Thoracic aorta (tissue), 2 donors: ENCODE results near the gene RGL1. TPM values are rescaled to one million over a fixed set of nuclear protein-coding genes. Genes with fewer than 3 reads are reported as not detected.

Experiments used
- ATAC-seq: fragments of 150-250 bp; one replicate; pipeline ENCODE4 v1.8.0; 2017; ENCODE audit warnings: low read depth; ENCODE audit not compliant: insufficient number of reproducible peaks, low FRiP score
- DNase-seq: peaks from one replicate; pipeline ENCODE4 v3.0.0-alpha.2; 2020; ENCODE audit warnings: low spot score
- H3K27ac ChIP-seq, 2 donors: fragments of 200-600 bp; sonication (generic); 1 replicate in 1 of 2; 2 replicates in 1 of 2; pipeline ENCODE4 v1.5.1; 2016; ENCODE audit warnings: mild to moderate bottlenecking in 2 of 2, moderate library complexity in 2 of 2
- H3K27me3 ChIP-seq: fragments of 200-600 bp; sonication (generic); replicated peaks from 2 replicates; pipeline ENCODE4 v1.6.0; 2016; ENCODE audit warnings: mild to moderate bottlenecking; ENCODE audit not compliant: insufficient read depth
- H3K36me3 ChIP-seq: fragments of 200-600 bp; sonication (generic); one replicate; pipeline ENCODE4 v1.5.1; 2016
- H3K4me1 ChIP-seq, 2 donors: fragments of 200-600 bp; sonication (generic); 1 replicate in 1 of 2; 2 replicates in 1 of 2; pipeline versions ENCODE4 v1.5.1 to v1.6.0; 2016; ENCODE audit warnings: low read depth in 2 of 2, mild to moderate bottlenecking in 1 of 2; ENCODE audit not compliant: control insufficient read depth in 1 of 2
- H3K4me3 ChIP-seq: fragments of 200-600 bp; sonication (generic); 2 replicates; pipeline ENCODE4 v1.5.1; 2016; ENCODE audit warnings: mild to moderate bottlenecking
- H3K9me3 ChIP-seq: fragments of 200-600 bp; sonication (generic); 2 replicates; pipeline ENCODE4 v1.5.1; 2016
- CTCF ChIP-seq: fragments of 200-600 bp; sonication (generic); IDR thresholded peaks from one replicate; pipeline ENCODE4 v1.5.1; 2019; ENCODE audit warnings: antibody characterized with exemption
- total RNA-seq, 2 donors: library from RNA; depleted of rRNA; stranded (reverse); fragments of >200 nt; gene quantifications; one replicate each; pipeline versions ENCODE4 v1.1.0 to v1.2.3, GENCODE V29; 2016

RGL1 gene
- total RNA-seq, 2 donors from 2014 or later, result 27.6 to 35.7 TPM

GRCh38 chr1:183869664-183870063 lies 64.7 kb downstream of the RGL1 start:
- H3K36me3 ChIP-seq, result no peaks in the 10 kb centered on the region
- ATAC-seq (no peak), DNase-seq (no peak)
- no peaks in the 10 kb centered on the region for H3K9me3 ChIP-seq
- no peaks in the 10 kb centered on the region for H3K27me3 ChIP-seq
- H3K4me1 ChIP-seq, result peaks cover 22 to 23% of the 10 kb centered on the region in 2 donors
- no peak overlapping the region for H3K4me3 ChIP-seq
- TF ChIP-seq CTCF, result no peak
- H3K27ac ChIP-seq, result no peak overlapping the region

DNA sequence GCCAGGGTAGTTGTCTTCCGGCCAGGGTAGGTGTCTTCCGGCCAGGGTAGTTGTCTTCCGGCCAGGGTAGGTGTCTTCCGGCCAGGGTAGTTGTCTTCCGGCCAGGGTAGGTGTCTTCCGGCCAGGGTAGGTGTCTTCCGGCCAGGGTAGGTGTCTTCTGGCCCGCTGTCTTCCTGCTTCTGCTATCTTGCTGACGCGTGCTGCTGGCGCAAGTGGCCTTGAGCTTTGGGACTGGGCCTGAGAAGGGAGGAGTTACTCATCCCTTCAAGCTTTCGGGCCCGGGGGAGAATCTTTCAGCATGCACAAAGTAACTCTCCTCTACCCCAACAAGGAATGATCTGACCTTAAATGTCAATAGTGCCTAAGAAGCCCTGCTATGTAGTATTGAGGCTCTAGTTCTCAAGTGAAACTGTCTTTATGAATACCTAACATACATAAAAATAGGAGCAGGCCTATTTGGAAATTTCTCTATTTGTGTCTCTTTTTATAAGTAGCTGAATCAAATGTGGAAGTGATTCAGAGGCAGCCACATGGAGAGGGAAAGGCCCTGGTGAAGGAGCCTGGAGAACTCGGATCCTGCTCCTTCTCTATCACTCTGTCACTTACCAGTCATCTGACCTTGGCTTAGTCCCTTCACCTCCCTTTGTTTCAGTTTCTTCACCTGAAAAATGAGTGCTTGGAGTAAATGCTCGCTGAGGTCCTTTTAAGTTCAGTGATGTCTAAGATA lies 65.6 kb downstream of the RGL1 start:
- ATAC-seq (no peak), DNase-seq (no peak)
- Histone ChIP-seq H3K4me1 (peaks cover 23 to 26% of the 10 kb centered on the region in 2 donors), H3K36me3 (no peaks in the 10 kb centered on the region), H3K9me3 (no peaks in the 10 kb centered on the region), H3K4me3 (no peak overlapping the region), H3K27me3 (no peaks in the 10 kb centered on the region), H3K27ac (peak overlapping the region; percentile 16 to 62)
- no peak for TF ChIP-seq CTCF

DNA sequence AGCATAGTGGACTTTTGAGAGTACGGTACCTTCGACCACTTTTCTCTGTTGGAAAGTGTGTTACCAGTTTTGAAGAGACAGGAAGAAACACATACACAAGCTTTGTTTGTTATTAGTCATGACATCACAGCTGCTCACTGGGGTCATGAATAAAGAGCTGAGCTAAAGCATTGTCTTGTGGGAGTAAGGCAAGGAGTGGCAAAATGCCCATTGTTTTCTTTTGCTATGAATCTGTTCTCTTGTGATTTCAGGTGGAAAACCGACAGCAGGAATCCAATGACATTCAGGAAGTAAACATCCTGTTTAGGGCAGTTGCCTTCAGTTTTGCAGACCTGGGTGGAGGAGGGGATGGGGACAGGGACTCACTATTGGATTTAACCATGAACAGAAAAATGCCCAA lies 66.2 kb downstream of the RGL1 start:
- H3K36me3 ChIP-seq, result no peaks in the 10 kb centered on the region
- H3K9me3 ChIP-seq, result no peaks in the 10 kb centered on the region
- ATAC-seq (no peak), DNase-seq (no peak)
- peaks cover 26 to 32% of the 10 kb centered on the region in 2 donors for H3K4me1 ChIP-seq
- H3K27ac ChIP-seq, result peak overlapping the region; percentile 16 to 62
- no peaks in the 10 kb centered on the region for H3K27me3 ChIP-seq
- no peak for TF ChIP-seq CTCF
- H3K4me3 ChIP-seq, result no peak overlapping the region

GRCh38 chr1:183871601-183872000 lies 66.7 kb downstream of the RGL1 start:
- Histone ChIP-seq H3K4me1 (peaks cover 31 to 37% of the 10 kb centered on the region in 2 donors), H3K4me3 (no peak overlapping the region), H3K9me3 (no peaks in the 10 kb centered on the region), H3K27ac (peak overlapping the region in 1 of 2 donors; percentile 62), H3K36me3 (no peaks in the 10 kb centered on the region), H3K27me3 (no peaks in the 10 kb centered on the region)
- DNase-seq (no peak), ATAC-seq (no peak)
- TF ChIP-seq CTCF, result no peak

GRCh38 chr1:183872403-183872802 lies 67.5 kb downstream of the RGL1 start:
- Histone ChIP-seq H3K27ac (peak overlapping the region in 1 of 2 donors; percentile 62), H3K27me3 (no peaks in the 10 kb centered on the region), H3K4me1 (peaks cover 36 to 45% of the 10 kb centered on the region in 2 donors), H3K4me3 (peak overlapping the region; percentile 16), H3K36me3 (no peaks in the 10 kb centered on the region), H3K9me3 (no peaks in the 10 kb centered on the region)
- DNase-seq (no peak), ATAC-seq (no peak)
- no peak for TF ChIP-seq CTCF
